ENCODE data around the gene YWHAB.
A peak's percentile ranks its signal among the peaks of the same experiment; 100 is the strongest.

Gene YWHAB

DNA sequence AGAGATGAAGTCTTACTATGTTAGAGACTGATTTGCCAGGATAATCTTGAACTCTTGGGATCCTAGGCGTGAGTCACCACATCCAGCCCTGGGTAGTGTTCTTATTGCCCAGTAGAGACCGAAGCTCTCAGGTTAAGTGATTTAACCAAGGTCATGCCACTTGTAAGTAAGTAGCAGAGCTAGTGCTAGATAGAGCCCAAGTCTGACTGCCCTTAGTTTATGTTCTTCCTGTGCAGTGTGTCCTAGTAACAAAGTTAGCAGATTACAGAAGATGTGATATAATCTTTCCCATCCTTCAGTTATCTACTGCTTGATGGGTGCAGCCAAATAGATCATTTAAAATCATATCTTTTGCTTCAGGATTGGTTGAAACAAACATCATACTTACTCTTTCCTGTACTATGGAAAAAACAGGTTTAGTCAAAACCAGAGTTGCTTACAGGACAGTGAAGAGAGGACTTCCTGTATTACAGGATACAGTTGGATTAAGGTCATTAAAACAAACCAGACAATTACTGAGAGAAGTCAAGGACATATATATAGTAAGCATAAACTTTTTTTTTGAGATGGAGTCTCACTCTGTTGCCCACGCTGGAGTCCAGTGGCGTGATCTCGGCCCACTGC is 14.8 kb downstream of the YWHAB start:
- TF ChIP-seq, protein P1, sequence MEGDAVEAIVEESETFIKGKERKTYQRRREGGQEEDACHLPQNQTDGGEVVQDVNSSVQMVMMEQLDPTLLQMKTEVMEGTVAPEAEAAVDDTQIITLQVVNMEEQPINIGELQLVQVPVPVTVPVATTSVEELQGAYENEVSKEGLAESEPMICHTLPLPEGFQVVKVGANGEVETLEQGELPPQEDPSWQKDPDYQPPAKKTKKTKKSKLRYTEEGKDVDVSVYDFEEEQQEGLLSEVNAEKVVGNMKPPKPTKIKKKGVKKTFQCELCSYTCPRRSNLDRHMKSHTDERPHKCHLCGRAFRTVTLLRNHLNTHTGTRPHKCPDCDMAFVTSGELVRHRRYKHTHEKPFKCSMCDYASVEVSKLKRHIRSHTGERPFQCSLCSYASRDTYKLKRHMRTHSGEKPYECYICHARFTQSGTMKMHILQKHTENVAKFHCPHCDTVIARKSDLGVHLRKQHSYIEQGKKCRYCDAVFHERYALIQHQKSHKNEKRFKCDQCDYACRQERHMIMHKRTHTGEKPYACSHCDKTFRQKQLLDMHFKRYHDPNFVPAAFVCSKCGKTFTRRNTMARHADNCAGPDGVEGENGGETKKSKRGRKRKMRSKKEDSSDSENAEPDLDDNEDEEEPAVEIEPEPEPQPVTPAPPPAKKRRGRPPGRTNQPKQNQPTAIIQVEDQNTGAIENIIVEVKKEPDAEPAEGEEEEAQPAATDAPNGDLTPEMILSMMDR (conservative IDR thresholded peaks at IDR 0.05; ENCODE audit: control insufficient read depth, insufficient read depth, low read depth, low read length), result no peak
- no peak for DNase-seq (ENCODE audit: low read depth)
- no peak overlapping the region for H3K4me3 ChIP-seq (ENCODE audit: control insufficient read depth, low read depth, low read length)

DNA sequence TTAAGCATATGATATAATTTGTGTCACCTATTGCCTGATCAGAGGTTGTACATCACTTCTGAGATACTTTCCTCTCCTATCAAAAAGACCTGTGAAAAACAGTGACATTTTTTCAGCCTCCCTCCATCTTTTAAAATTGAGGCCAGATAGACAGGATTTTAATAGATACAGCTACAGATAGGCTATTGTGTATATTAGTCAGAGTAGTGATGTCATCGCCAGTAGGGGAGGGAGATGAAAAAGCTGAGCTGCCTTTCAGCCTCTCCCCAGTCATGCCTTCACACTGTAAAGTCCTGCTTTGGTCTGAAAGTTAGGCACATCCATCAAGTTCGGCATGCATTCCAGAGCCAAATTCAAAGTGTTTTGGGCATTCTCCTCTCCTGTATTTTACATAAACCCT is 16.5 kb downstream of the YWHAB start:
- TF ChIP-seq, protein P1 (conservative IDR thresholded peaks at IDR 0.05; ENCODE audit: control insufficient read depth, insufficient read depth, low read depth, low read length), result no peak
- peak; percentile 67 for DNase-seq (ENCODE audit: low read depth)

DNA sequence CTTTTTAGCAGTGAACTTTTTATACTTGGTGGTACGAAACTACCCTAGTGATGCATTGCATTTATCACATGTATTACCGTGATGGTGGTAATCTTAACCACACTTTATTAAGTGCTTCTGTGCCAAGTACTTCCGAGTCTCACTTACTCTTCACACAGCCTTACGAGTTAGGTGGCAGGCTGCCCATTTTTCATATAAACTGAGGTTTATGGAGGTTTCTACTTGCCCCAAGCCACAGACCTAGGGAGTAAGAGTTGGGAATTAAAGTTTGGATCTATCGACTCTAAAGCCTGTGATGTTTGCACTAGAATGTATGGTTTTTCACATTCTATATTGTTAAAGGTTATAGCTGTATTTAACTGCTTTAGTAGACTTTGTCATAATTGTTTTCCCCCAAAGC is 18.9 kb downstream of the YWHAB start:
- TF ChIP-seq, protein P1 (conservative IDR thresholded peaks at IDR 0.05; ENCODE audit: control insufficient read depth, insufficient read depth, low read depth, low read length), result no peak
- no peak for DNase-seq (ENCODE audit: low read depth)
- H3K4me3 ChIP-seq (ENCODE audit: control insufficient read depth, low read depth, low read length), result no peak overlapping the region

More for the DNA sequence above, 16.5 kb downstream of the YWHAB start:
- no peak overlapping the region for H3K4me3 ChIP-seq (ENCODE audit: control insufficient read depth, low read depth, low read length)

DNA sequence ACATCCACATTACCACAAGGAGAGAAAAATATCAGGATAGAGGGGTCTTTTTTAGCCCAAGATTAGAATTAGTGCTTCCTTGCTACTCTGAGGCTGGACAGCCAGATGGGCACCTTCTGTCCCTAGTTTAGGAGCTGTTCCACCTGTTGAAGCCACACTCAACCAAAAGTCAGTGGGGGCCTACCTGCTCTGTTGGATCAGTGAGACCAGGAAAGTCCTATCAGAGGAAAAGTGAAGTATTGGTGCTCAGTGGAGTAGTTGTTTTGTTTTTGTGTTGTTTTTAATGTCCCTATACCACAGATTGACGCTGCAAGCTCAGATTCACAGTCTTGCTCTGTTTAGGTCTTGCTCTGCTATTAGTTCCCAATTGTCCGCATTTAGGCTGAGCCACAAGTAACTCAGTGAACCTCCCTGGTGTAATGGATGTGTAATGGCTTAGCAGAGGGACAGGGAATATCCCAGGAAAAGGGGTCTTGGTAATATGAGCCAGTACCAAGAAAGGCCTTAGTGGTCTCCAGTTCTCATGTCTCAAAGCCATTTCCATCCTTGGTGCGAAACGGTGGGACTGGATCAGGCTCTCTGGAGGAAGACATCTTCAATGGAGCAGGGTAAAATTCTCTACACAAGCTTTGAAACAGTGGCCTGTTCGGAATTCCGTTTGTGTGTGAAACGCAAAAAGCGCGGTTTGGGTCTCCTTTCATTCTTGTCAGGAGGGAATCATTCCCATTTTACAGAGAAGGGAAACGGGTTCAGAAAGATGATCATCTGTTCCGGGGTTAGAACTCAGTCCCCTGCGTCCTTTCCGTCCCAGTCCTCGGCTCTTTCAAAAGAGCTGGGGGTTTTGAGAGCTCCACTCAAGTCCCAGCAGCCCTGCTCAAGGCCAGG is 23.7 kb downstream of the YWHAB start:
- TF ChIP-seq, protein P1 (conservative IDR thresholded peaks at IDR 0.05; ENCODE audit: control insufficient read depth, insufficient read depth, low read depth, low read length), result no peak
- peak overlapping the region; percentile 82 for H3K4me3 ChIP-seq (ENCODE audit: control insufficient read depth, low read depth, low read length)
- no peak for DNase-seq (ENCODE audit: low read depth)

DNA sequence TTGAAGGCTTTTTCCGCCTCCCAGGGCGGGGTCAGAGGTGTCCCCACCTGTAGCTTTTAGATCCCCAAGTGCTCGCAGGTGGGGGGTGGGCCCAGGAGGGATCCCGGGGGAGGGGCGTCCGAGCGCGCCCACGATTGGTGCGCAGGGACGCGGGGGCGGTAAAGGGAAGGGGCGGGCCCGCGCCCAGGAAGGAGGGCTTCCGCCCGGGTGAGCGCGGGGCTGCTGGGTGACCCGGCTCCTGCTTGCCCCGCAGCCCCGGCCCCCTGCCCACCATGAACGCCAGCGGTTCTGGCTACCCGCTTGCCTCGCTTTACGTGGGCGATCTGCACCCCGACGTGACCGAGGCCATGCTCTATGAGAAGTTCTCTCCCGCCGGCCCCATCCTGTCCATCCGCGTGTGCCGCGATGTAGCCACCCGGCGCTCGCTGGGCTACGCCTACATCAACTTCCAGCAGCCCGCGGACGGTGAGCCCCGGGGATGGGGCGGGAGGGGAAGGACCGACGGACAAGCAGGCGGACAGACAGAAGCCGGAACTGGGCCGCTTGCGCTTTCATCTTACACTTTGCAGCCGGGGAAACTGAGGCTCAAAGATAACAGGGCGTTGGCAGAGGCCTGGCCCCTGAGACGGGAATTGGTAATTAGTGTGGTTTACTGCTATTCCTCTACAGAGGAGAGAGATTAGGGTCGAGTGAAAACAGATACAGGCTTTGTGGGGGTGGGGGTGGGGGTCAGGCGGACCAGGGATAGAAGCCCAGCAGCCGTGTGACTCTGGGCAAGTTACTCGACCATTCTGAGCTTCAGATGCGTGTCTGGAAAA is 24.6 kb downstream of the YWHAB start, which contains the start of gene PABPC1L:
TSS of gene PABPC1L (plus strand) at position 189 of the 818 bp plus-strand sequence. CDS start at position 273, 84 bp downstream.
- peak; percentile 52 for DNase-seq (ENCODE audit: low read depth)
- H3K4me3 ChIP-seq (ENCODE audit: control insufficient read depth, low read depth, low read length), result peak within 1 kb of the TSS; percentile 82
- TF ChIP-seq, protein P1 (conservative IDR thresholded peaks at IDR 0.05; ENCODE audit: control insufficient read depth, insufficient read depth, low read depth, low read length), result no peak

DNA sequence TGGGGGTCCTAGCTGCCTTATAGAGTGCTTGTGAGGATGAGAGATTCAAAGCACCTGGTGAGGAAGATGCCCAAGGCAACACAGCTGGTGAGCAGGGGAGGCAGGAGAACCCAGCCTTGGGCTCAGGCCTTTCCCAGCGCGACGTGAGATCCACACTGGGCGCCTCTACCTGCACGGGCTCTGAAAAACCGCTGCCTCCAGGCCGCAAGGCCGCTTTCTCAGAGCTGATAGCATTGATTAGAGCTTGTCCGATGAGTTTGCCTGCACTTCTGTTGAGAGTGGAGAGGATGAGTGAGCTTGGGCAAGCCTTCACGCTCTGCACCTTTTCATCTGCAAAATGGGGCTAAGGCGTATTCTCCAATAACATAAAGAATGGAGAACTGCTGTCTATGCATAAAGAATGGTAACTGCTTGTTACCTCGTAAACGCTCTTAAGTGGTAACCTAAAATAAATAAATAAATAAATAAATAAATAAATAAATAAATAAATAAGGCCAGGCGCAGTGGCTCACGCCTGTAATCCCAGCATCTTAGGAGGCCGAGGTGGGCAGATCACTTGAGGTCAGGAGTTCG is 25.3 kb downstream of the YWHAB start:
- TF ChIP-seq, protein P1 (conservative IDR thresholded peaks at IDR 0.05; ENCODE audit: control insufficient read depth, insufficient read depth, low read depth, low read length), result no peak
- H3K4me3 ChIP-seq (ENCODE audit: control insufficient read depth, low read depth, low read length), result peak overlapping the region; percentile 82
- no peak for DNase-seq (ENCODE audit: low read depth)
